A549 (cell line): ENCODE results near the gene AP2B1.

ENCODE experiments used
- BHLHE40 ChIP-seq: IDR thresholded peaks from 2 replicates; pipeline ENCODE4 v1.6.1; 2012; ENCODE audit warnings: low read depth, low read length, inconsistent platforms
- CHD2 ChIP-seq: fragments of 150-350 bp; IDR thresholded peaks from 2 replicates; pipeline ENCODE4 v1.6.1; 2014; ENCODE audit warnings: low read length; ENCODE audit not compliant: partially characterized antibody
- CTCF ChIP-seq: fragments of >200 bp; sonication (Bioruptor Twin); formaldehyde crosslinking; IDR thresholded peaks from 3 replicates; pipeline ENCODE4 v1.5.1; 2016
- EP300 ChIP-seq, 2 experiments: fragments of >200 bp; sonication (Bioruptor Twin); formaldehyde crosslinking; IDR thresholded peaks; 2 replicates in 1 of 2; 3 replicates in 1 of 2; pipeline ENCODE4 v1.6.1; 2016 to 2017
- HDAC2 ChIP-seq: fragments of 200-600 bp; sonication (generic); IDR thresholded peaks from 2 replicates; pipeline ENCODE4 v1.6.1; 2016
- HOXA7 ChIP-seq: fragments of 250-450 bp; sonication (Bioruptor Pico); IDR thresholded peaks from 2 replicates; pipeline ENCODE4 v1.5.0; 2020; ENCODE audit warnings: mild to moderate bottlenecking, moderate library complexity
- MAFK ChIP-seq: fragments of 450-650 bp; IDR thresholded peaks from 2 replicates; pipeline ENCODE4 v1.6.1; 2014; ENCODE audit not compliant: partially characterized antibody
- MAX ChIP-seq: IDR thresholded peaks from 2 replicates; pipeline ENCODE4 v1.6.1; 2012
- MAZ ChIP-seq: fragments of 150-350 bp; IDR thresholded peaks from 2 replicates; pipeline ENCODE4 v1.6.1; 2014; ENCODE audit warnings: antibody characterized with exemption, low read depth, low read length, borderline replicate concordance
- POLR2A ChIP-seq: IDR thresholded peaks from 2 replicates; pipeline ENCODE4 v1.6.1; 2012; ENCODE audit warnings: mild to moderate bottlenecking, low read length
- RAD21 ChIP-seq, 2 experiments: fragments of >200 bp in 1 of 2; sonication (Bioruptor Twin) in 1 of 2; formaldehyde crosslinking in 1 of 2; IDR thresholded peaks in 1 of 2; conservative IDR thresholded peaks in 1 of 2; 2 replicates in 1 of 2; 3 replicates in 1 of 2; pipeline ENCODE4 v1.6.1; 2012 to 2018; ENCODE audit warnings: inconsistent platforms in 1 of 2
- ZFP36 ChIP-seq: fragments of 450-650 bp; IDR thresholded peaks from 2 replicates; pipeline ENCODE4 v1.6.1; 2014; ENCODE audit warnings: borderline replicate concordance; ENCODE audit not compliant: partially characterized antibody
- TF ChIP-seq, protein P1 (sequence below): fragments of 250-450 bp; sonication (Bioruptor Pico); IDR thresholded peaks from 2 replicates; pipeline ENCODE4 v1.5.0; 2021; ENCODE audit warnings: mild to moderate bottlenecking, moderate library complexity, borderline replicate concordance

GRCh38 chr17:35627417-35627816 is 40.3 kb downstream of the AP2B1 start:
- TF ChIP-seq HDAC2 (no peak), MAX (no peak), HOXA7 (no peak), ZFP36 (no peak), EP300 (IDR thresholded peaks at IDR 0.05) (no peak), RAD21 (conservative IDR thresholded peaks at IDR 0.05 in 1 of 2, IDR thresholded peaks at IDR 0.05 in 1 of 2) (no peak), CTCF (no peak), MAFK (no peak), MAZ (no peak), POLR2A (no peak), CHD2 (no peak), BHLHE40 (no peak)
- TF ChIP-seq, protein P1, sequence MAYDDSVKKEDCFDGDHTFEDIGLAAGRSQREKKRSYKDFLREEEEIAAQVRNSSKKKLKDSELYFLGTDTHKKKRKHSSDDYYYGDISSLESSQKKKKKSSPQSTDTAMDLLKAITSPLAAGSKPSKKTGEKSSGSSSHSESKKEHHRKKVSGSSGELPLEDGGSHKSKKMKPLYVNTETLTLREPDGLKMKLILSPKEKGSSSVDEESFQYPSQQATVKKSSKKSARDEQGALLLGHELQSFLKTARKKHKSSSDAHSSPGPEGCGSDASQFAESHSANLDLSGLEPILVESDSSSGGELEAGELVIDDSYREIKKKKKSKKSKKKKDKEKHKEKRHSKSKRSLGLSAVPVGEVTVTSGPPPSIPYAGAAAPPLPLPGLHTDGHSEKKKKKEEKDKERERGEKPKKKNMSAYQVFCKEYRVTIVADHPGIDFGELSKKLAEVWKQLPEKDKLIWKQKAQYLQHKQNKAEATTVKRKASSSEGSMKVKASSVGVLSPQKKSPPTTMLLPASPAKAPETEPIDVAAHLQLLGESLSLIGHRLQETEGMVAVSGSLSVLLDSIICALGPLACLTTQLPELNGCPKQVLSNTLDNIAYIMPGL (CRISPR knock-in tag): no peak
